A549 treated with RU486 at 1 μM for 4 hours (cell line): ENCODE data around the gene GNL3L. TPM values are rescaled to one million over a fixed set of nuclear protein-coding genes. Genes with fewer than 3 reads are reported as not detected.

ENCODE experiments used
- total RNA-seq: library from RNA; stranded (reverse); fragments of 200-300 nt; extraction: Qiagen RNA extraction; gene quantifications from 5 replicates; pipeline ENCODE4 v1.2.3, GENCODE V29; 2022; ENCODE audit warnings: low read depth

The GNL3L gene, protein sequence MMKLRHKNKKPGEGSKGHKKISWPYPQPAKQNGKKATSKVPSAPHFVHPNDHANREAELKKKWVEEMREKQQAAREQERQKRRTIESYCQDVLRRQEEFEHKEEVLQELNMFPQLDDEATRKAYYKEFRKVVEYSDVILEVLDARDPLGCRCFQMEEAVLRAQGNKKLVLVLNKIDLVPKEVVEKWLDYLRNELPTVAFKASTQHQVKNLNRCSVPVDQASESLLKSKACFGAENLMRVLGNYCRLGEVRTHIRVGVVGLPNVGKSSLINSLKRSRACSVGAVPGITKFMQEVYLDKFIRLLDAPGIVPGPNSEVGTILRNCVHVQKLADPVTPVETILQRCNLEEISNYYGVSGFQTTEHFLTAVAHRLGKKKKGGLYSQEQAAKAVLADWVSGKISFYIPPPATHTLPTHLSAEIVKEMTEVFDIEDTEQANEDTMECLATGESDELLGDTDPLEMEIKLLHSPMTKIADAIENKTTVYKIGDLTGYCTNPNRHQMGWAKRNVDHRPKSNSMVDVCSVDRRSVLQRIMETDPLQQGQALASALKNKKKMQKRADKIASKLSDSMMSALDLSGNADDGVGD
- total RNA-seq = 16.8 to 25.0 TPM (median 19.1 TPM) in 5 replicates

DNA sequence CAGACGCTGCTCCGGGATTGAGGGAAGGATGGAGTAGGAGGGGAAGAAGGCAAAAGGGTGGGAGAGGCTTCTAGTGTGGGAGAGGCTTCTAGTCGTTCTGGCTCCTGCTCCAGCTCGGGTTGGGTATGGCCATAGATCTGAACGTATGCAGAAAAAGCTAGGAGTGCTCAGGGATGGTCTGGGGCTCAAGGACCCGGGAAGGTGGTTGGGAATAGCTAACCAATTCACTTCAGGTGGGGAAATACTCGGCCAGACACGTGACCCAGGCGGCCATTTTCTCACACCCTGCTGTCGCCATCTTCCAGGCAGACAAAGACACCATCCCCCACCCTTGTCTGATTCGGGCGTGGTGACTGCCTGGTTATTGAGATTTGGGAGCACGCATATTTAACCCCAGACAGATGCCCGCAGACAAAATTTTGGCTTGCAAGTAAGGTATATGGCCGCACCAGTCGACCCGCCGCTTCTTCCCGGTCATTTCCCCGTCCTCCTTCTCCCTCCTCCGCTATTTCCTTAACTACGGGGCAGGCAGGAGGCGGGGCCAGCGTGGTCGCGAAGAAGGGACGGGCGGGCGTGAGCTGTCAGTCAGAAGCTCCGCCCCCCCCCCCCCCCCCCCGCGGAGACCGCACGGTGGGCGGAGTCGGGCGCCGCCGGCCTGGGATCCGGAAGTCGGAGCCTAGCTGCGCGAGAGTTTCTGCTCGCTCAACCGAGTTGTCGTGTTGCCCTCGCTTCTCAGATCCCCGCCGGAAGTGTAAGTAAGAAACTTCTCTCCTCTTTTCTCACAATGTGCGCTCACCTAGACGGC is at the start of gene GNL3L:
Gene GNL3L (plus strand): TSS at position 668 of the 805 bp plus-strand sequence. CDS start 2,348 bp downstream, outside the sequence.

DNA sequence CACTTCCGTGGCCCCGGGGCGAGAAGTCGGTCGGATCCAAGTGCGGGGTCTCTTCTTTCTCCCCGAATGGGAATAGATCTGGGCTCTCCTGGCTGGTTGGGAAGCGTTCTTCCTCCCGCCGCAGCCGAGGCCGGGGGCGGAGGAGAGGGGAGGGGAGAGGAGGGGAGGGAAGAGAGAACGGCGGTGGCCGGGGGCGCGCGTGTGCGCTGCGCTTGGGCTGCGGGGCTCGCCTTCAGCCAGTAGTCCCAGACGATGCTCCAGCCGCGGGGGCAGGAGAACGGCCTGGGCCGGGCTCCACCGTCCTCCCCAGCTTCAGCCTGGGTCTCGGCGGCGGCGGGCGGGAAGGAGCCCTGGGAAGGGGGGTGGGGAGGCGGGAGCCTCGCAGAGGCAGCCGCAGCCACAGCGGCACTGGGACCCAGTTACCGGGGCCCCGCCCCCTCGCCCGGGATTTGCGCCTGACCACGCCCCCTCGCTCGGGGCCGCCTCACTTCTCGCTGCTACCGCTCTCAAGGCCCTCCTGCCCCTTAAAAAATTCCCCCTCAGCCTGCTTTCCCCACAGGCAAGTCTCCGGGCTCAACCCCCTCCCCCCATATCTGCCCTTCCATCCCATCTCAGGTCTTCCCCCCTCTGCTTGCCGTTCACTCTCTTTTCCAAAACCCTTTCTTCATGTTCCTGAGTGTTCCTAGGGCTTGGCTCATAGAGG is 34.1 kb upstream of the GNL3L start, which contains the start of gene FGD1:
Gene FGD1 (minus strand): TSS at position 421 of the 703 bp plus-strand sequence. CDS start 802 bp downstream, outside the sequence.

Other genes starting within 250 kb of the GNL3L start
- gene WNK3, start 172.2 kb upstream of the GNL3L start, total RNA-seq = 0.01 TPM in 2 of 5 replicates, not detected in the others
- gene TSR2, start 89.8 kb upstream of the GNL3L start, total RNA-seq = 53.0 to 59.6 TPM (median 56.3 TPM) in 5 replicates
- gene FGD1, start 34.0 kb upstream of the GNL3L start, total RNA-seq = 5.7 to 8.4 TPM (median 6.2 TPM) in 5 replicates